Measurements from ENCODE around the gene PLCD1. TPM values are rescaled to one million over a fixed set of nuclear protein-coding genes. Genes with fewer than 3 reads are reported as not detected.

Gene PLCD1
- total and polyA plus RNA-seq, 2 of the 8 experiments (the other 6 are each of a cell fraction or from before 2014, with no cell fraction given) = 15.3 to 19.2 TPM

DNA sequence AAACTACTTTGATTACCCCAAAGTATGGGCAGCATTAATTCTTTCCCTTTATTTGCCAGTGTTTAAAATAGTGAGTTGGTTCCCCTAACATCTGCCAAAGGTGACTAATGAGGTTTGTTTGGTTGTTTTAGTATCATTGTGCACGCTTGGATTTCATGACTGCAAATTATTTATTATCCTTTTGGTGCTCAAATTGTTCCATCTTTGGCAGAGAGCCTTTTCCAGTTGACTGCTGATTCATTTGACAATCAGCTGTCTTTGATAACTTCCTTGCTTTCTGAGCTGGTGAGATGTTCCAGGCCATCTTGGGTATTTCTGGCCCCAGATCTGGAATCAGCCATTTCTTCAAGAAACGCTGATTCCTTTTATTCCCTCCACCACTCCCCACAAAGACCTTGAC is 18.5 kb upstream of the PLCD1 start:
- H3K36me3 ChIP-seq (ENCODE audit: control insufficient read depth in 2 of 4, insufficient read depth in 4 of 4, low read length in 3 of 4) = no peaks in the 10 kb centered on the region
- H2BK5ac ChIP-seq (ENCODE audit: low read depth, low read length) = no peak overlapping the region
- no peak overlapping the region for H3K9ac ChIP-seq (replicated peaks in 1 of 4; ENCODE audit: extremely low read depth in 1 of 4, low read depth in 3 of 4, low read length in 3 of 4)
- ChIA-PET CTCF (ENCODE audit: partially characterized antibody) (no interaction called here), POLR2A (ENCODE audit: partially characterized antibody) (no interaction called here)
- H3K23ac ChIP-seq (ENCODE audit: insufficient read length) = no peak overlapping the region
- no peak overlapping the region for H3K4me2 ChIP-seq (ENCODE audit: insufficient read depth in 1 of 2, low read depth in 2 of 2, low read length in 2 of 2)
- no peaks in the 10 kb centered on the region for H3K79me1 ChIP-seq (ENCODE audit: low read depth, low read length)
- H4K20me1 ChIP-seq (replicated peaks in 1 of 2; ENCODE audit: control insufficient read depth in 1 of 2, insufficient read depth in 2 of 2, low read length in 2 of 2) = no peaks in the 10 kb centered on the region
- H3K4me1 ChIP-seq (replicated peaks in 1 of 4; ENCODE audit: control insufficient read depth in 3 of 4, insufficient read depth in 4 of 4, low read length in 3 of 4) = no peaks in the 10 kb centered on the region
- H3K23me2 ChIP-seq (ENCODE audit: low read depth, low read length) = no peaks in the 10 kb centered on the region
- no peak overlapping the region for H2AK5ac ChIP-seq (ENCODE audit: low read depth, low read length)
- H3K14ac ChIP-seq (ENCODE audit: insufficient read length) = no peak overlapping the region
- H3K27ac ChIP-seq (ENCODE audit: low read depth, low read length) = no peak overlapping the region
- no peak overlapping the region for H3K4ac ChIP-seq (replicated peaks; ENCODE audit: insufficient read length, low read depth, low read length)
- no peak overlapping the region for H2BK20ac ChIP-seq (ENCODE audit: low read length)
- H3K56ac ChIP-seq (replicated peaks; ENCODE audit: insufficient read length, low read depth, low read length) = no peak overlapping the region
- no peak overlapping the region for H2BK15ac ChIP-seq (ENCODE audit: low read length)
- H2BK12ac ChIP-seq (ENCODE audit: low read depth, low read length) = no peak overlapping the region
- DNase-seq (ENCODE audit: low read depth in 1 of 2, low spot score in 2 of 2) (no peak), FAIRE-seq (no peak)
- TF ChIP-seq CHD1 (IDR thresholded peaks at IDR 0.05; ENCODE audit: low read depth, low read length) = no peak
- no peak for TF ChIP-seq NRF1 (IDR thresholded peaks at IDR 0.05; ENCODE audit: low read depth, low read length)
- TF ChIP-seq, protein P1, sequence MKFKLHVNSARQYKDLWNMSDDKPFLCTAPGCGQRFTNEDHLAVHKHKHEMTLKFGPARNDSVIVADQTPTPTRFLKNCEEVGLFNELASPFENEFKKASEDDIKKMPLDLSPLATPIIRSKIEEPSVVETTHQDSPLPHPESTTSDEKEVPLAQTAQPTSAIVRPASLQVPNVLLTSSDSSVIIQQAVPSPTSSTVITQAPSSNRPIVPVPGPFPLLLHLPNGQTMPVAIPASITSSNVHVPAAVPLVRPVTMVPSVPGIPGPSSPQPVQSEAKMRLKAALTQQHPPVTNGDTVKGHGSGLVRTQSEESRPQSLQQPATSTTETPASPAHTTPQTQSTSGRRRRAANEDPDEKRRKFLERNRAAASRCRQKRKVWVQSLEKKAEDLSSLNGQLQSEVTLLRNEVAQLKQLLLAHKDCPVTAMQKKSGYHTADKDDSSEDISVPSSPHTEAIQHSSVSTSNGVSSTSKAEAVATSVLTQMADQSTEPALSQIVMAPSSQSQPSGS (IDR thresholded peaks at IDR 0.05; ENCODE audit: low read length) = no peak
- TF ChIP-seq BCL11A (IDR thresholded peaks at IDR 0.05; ENCODE audit: low read depth in 2 of 2, low read length in 2 of 2) = no peak
- no peak for TF ChIP-seq KDM5A (IDR thresholded peaks at IDR 0.05; ENCODE audit: low read length)
- no peak for TF ChIP-seq GTF2F1 (IDR thresholded peaks at IDR 0.05; ENCODE audit: borderline replicate concordance, low read depth, low read length)
- TF ChIP-seq SP4 (IDR thresholded peaks at IDR 0.05; ENCODE audit: low read length) = no peak
- no peak for TF ChIP-seq BRCA1 (IDR thresholded peaks at IDR 0.05; ENCODE audit: low read depth, low read length)
- TF ChIP-seq TEAD4 (IDR thresholded peaks at IDR 0.05; ENCODE audit: low read depth, low read length) = no peak
- no peak for TF ChIP-seq BACH1 (IDR thresholded peaks at IDR 0.05; ENCODE audit: low read length)
- no peak for TF ChIP-seq TAF7 (optimal IDR thresholded peaks at IDR 0.05; ENCODE audit: borderline replicate concordance, low read depth, low read length)
- H2AFZ ChIP-seq (ENCODE audit: low read length) = no peak overlapping the region
- WGBS, 2 experiments (ENCODE audit: extremely low coverage in 1 of 2, insufficient coverage in 1 of 2, insufficient read length in 1 of 2, insufficient replicate concordance in 2 of 2, low coverage in 1 of 2, low lambda C conversion rate in 2 of 2, missing lambda C conversion rate in 1 of 2) = 77% methylated on average over 2 of the region's 2 CpGs; no CpG with 5 or more reads in 1 of the 2 experiments
- no peak overlapping the region for H3K4me3 ChIP-seq (ENCODE audit: extremely low read depth in 1 of 4, insufficient read depth in 2 of 4, low read depth in 3 of 4, low read length in 4 of 4)
- H3K9me3 ChIP-seq (ENCODE audit: insufficient read depth in 2 of 2, low read depth in 1 of 2, low read length in 1 of 2) = peaks cover 8 to 14% of the 10 kb centered on the region in 2 experiments; a peak in 3 of 4 replicates
- H4K5ac ChIP-seq (ENCODE audit: insufficient read length, low read depth, low read length) = no peak overlapping the region
- no peaks in the 10 kb centered on the region; a peak in 1 of 7 replicates for H3K27me3 ChIP-seq (replicated peaks in 1 of 4; ENCODE audit: control insufficient read depth in 3 of 4, extremely low read depth in 1 of 4, insufficient read depth in 3 of 4, low read length in 3 of 4)
- H4K91ac ChIP-seq (replicated peaks; ENCODE audit: insufficient read length, low read length) = no peak overlapping the region
- H3K79me2 ChIP-seq (ENCODE audit: control insufficient read depth in 1 of 2, insufficient read depth in 2 of 2, low read length in 2 of 2) = no peaks in the 10 kb centered on the region
- H4K8ac ChIP-seq (ENCODE audit: extremely low read depth, insufficient read depth, low read length) = no peak overlapping the region
- no peak overlapping the region for H2BK120ac ChIP-seq (replicated peaks; ENCODE audit: low read depth, low read length)
- no peak overlapping the region for H3K18ac ChIP-seq (ENCODE audit: extremely low read depth, low read length)
